Esophagus squamous epithelium (tissue), 5 donors: Measurements from ENCODE around the gene FAM81B. TPM values are rescaled to one million over a fixed set of nuclear protein-coding genes. Genes with fewer than 3 reads are reported as not detected.

Experiments
- DNase-seq: peaks from one replicate; lab custom pipeline; 2025; lab: John Stamatoyannopoulos, UW
- H3K27ac ChIP-seq, 4 donors: fragments of 200-600 bp; sonication (generic); one replicate each; pipeline ENCODE4 v1.5.1; 2016 to 2019; ENCODE audit warnings: mild to moderate bottlenecking in 1 of 4
- H3K27me3 ChIP-seq, 4 donors: fragments of 200-600 bp; sonication (generic); 1 replicate in 3 of 4; 2 replicates in 1 of 4; pipeline versions ENCODE4 v1.5.1 to v1.6.0; 2017 to 2021; ENCODE audit warnings: antibody characterized with exemption in 1 of 4
- H3K36me3 ChIP-seq, 3 donors: fragments of 200-600 bp; sonication (generic); one replicate each; pipeline ENCODE4 v1.5.1; 2016 to 2019
- H3K4me1 ChIP-seq, 3 donors: fragments of 200-600 bp; sonication (generic); one replicate each; pipeline ENCODE4 v1.5.1; 2017 to 2019
- H3K4me3 ChIP-seq, 4 donors: fragments of 200-600 bp; sonication (generic); 1 replicate in 3 of 4; 2 replicates in 1 of 4; pipeline ENCODE4 v1.5.1; 2016 to 2019; ENCODE audit warnings: mild to moderate bottlenecking in 2 of 4, moderate library complexity in 1 of 4
- H3K9me3 ChIP-seq, 3 donors: fragments of 200-600 bp; sonication (generic); one replicate each; pipeline ENCODE4 v1.5.1; 2016 to 2019
- POLR2A ChIP-seq, 4 donors: fragments of 450-650 bp; IDR thresholded peaks; one replicate each; pipeline ENCODE4 v1.6.1; 2017; ENCODE audit warnings: antibody characterized with exemption in 4 of 4, mild to moderate bottlenecking in 4 of 4, moderate library complexity in 3 of 4
- WGBS, 2 donors: methylation state at CpG; one replicate each; pipeline ENCODE4 v1.1.5; 2018; 5-methylcytosine and 5-hydroxymethylcytosine counted together
- intact Hi-C: fragments of 100-400 bp; cut with DNase I; formaldehyde crosslinking; loops from one replicate; pipeline ENCODE4 v1.15.0; 2022
- total RNA-seq, 4 donors: library from RNA; depleted of rRNA; stranded (reverse); fragments of >200 nt; gene quantifications; one replicate each; pipeline ENCODE4 v1.1.0, GENCODE V29; 2016
- TF ChIP-seq, protein P1 (sequence below), 6 experiments: fragments of 450-650 bp in 4 of 6; fragments of 200-600 bp in 2 of 6; sonication (generic) in 2 of 6; IDR thresholded peaks; one replicate each; pipeline ENCODE4 v1.5.1; 2016 to 2019; ENCODE audit warnings: antibody characterized with exemption in 6 of 6, mild to moderate bottlenecking in 4 of 6, moderate library complexity in 4 of 6
- donor health status: DM: yes; HTN: yes; CAD: no.

FAM81B gene
- total RNA-seq, 4 donors from 2014 or later = not detected

- DNase-seq = no peak
- H3K27me3 ChIP-seq = no peaks in the 10 kb centered on the region
- TF ChIP-seq, protein P1, sequence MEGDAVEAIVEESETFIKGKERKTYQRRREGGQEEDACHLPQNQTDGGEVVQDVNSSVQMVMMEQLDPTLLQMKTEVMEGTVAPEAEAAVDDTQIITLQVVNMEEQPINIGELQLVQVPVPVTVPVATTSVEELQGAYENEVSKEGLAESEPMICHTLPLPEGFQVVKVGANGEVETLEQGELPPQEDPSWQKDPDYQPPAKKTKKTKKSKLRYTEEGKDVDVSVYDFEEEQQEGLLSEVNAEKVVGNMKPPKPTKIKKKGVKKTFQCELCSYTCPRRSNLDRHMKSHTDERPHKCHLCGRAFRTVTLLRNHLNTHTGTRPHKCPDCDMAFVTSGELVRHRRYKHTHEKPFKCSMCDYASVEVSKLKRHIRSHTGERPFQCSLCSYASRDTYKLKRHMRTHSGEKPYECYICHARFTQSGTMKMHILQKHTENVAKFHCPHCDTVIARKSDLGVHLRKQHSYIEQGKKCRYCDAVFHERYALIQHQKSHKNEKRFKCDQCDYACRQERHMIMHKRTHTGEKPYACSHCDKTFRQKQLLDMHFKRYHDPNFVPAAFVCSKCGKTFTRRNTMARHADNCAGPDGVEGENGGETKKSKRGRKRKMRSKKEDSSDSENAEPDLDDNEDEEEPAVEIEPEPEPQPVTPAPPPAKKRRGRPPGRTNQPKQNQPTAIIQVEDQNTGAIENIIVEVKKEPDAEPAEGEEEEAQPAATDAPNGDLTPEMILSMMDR (IDR thresholded peaks at IDR 0.05) = no peak
- no peak for TF ChIP-seq POLR2A (IDR thresholded peaks at IDR 0.05)
- no peaks in the 10 kb centered on the region for H3K4me1 ChIP-seq
- H3K36me3 ChIP-seq = peaks cover 0 to 64% (median 10%) of the 10 kb centered on the region in 3 donors
- no peak overlapping the region for H3K4me3 ChIP-seq
- no peaks in the 10 kb centered on the region for H3K9me3 ChIP-seq
- H3K27ac ChIP-seq = no peak overlapping the region
- intact Hi-C loops = no loop called here
Measured at GRCh38 chr5:95471942-95472341, 80.8 kb downstream of the FAM81B start.

GRCh38 chr5:95484421-95484820 is 93.3 kb downstream of the FAM81B start:
- Histone ChIP-seq H3K9me3 (peaks cover 0 to 22% (median 19%) of the 10 kb centered on the region in 3 donors), H3K27ac (no peak overlapping the region), H3K36me3 (peaks cover 6 to 97% (median 24%) of the 10 kb centered on the region in 3 donors), H3K4me3 (no peak overlapping the region), H3K27me3 (no peaks in the 10 kb centered on the region), H3K4me1 (no peaks in the 10 kb centered on the region)
- no peak for DNase-seq
- intact Hi-C loops = no loop called here
- 92 to 99% methylated on average over 7 of the region's 7 CpGs for WGBS, 2 donors
- no peak for TF ChIP-seq POLR2A (IDR thresholded peaks at IDR 0.05)
- TF ChIP-seq, protein P1 (IDR thresholded peaks at IDR 0.05) = no peak

GRCh38 chr5:95486191-95486590 is 95.0 kb downstream of the FAM81B start:
- whole genome bisulfite sequencing, 2 donors = 96 to 100% methylated on average over 2 of the region's 2 CpGs

DNA sequence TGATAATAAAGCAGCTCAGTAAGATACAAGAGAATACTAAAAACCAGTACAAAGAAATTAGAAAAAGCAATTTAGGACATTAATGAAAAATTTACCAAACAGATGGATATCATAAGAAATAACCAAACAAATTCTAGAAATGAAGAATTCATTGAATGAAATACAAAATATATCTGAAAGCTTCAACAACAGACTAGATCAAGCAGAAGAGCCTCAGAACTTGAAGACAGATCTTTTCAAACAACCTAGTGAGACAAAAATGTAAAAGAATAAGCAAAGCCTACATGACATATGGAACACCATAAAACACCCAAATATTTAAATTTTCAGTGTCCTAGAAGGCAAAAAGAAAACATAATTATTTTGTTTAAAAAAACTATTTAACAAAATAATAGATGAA is 96.7 kb downstream of the FAM81B start:
- H3K27ac ChIP-seq = no peak overlapping the region
- H3K4me1 ChIP-seq = no peaks in the 10 kb centered on the region
- no peaks in the 10 kb centered on the region for H3K27me3 ChIP-seq
- H3K9me3 ChIP-seq = peaks cover 0 to 22% (median 19%) of the 10 kb centered on the region in 3 donors
- H3K36me3 ChIP-seq = peaks cover 6 to 96% (median 24%) of the 10 kb centered on the region in 3 donors
- no peak overlapping the region for H3K4me3 ChIP-seq
- TF ChIP-seq POLR2A (IDR thresholded peaks at IDR 0.05) = no peak
- intact Hi-C loops = no loop called here
- DNase-seq = no peak

More at GRCh38 chr5:95486191-95486590, 95.0 kb downstream of the FAM81B start:
- Histone ChIP-seq H3K36me3 (peaks cover 6 to 100% (median 24%) of the 10 kb centered on the region in 3 donors), H3K9me3 (peaks cover 0 to 22% (median 19%) of the 10 kb centered on the region in 3 donors), H3K4me1 (no peaks in the 10 kb centered on the region), H3K27me3 (no peaks in the 10 kb centered on the region), H3K4me3 (no peak overlapping the region), H3K27ac (no peak overlapping the region)
- no peak for DNase-seq
- TF ChIP-seq POLR2A (IDR thresholded peaks at IDR 0.05) = no peak
- TF ChIP-seq, protein P1 (IDR thresholded peaks at IDR 0.05) = no peak
- intact Hi-C loops = no loop called here

Other genes starting within 250 kb of the FAM81B start
- 10 to 100 TPM in 1 of 4 donors, 1 to 10 TPM in 3; 3.5 to 19.8 (median 5.8) TPM for gene MCTP1, start 106.3 kb upstream of the FAM81B start, total RNA-seq
- gene SKIC3, start 163.6 kb downstream of the FAM81B start, total RNA-seq = 10 to 100 TPM; 27.0 to 71.3 (median 41.6) TPM
- 1 to 10 TPM; 2.0 to 4.9 (median 3.6) TPM for gene ARSK, start 163.7 kb downstream of the FAM81B start, total RNA-seq
- not detected for gene GPR150, start 228.7 kb downstream of the FAM81B start, total RNA-seq